Choroid plexus epithelial cell (primary cell): Measurements from ENCODE around the gene TSPAN5.
A peak's percentile ranks its signal among the peaks of the same experiment; 100 is the strongest.
"Not testable (repeated sequence)": the region's sequence is repeated elsewhere in the genome, so short reads cannot be mapped to it uniquely, and the experiment has no call there.

Experiments
- DNase-seq: peaks from one replicate; pipeline ENCODE4 v3.0.0-alpha.2; 2010; ENCODE audit warnings: low read depth
- H3K4me3 ChIP-seq: 2 replicates; pipeline ENCODE4 v1.5.1; 2011; ENCODE audit warnings: low read depth, mild to moderate bottlenecking, control low read depth, low read length, moderate library complexity
- TF ChIP-seq, protein P1 (sequence below): conservative IDR thresholded peaks from 2 replicates; pipeline ENCODE4 v1.5.1; 2011; ENCODE audit warnings: low read depth, mild to moderate bottlenecking, control low read depth, inconsistent platforms, low read length, moderate library complexity

The TSPAN5 gene

GRCh38 chr4:98658287-98659105 lies at the start of gene TSPAN5:
TSPAN5 (minus strand) TSS chr4:98658611.
- TF ChIP-seq, protein P1, sequence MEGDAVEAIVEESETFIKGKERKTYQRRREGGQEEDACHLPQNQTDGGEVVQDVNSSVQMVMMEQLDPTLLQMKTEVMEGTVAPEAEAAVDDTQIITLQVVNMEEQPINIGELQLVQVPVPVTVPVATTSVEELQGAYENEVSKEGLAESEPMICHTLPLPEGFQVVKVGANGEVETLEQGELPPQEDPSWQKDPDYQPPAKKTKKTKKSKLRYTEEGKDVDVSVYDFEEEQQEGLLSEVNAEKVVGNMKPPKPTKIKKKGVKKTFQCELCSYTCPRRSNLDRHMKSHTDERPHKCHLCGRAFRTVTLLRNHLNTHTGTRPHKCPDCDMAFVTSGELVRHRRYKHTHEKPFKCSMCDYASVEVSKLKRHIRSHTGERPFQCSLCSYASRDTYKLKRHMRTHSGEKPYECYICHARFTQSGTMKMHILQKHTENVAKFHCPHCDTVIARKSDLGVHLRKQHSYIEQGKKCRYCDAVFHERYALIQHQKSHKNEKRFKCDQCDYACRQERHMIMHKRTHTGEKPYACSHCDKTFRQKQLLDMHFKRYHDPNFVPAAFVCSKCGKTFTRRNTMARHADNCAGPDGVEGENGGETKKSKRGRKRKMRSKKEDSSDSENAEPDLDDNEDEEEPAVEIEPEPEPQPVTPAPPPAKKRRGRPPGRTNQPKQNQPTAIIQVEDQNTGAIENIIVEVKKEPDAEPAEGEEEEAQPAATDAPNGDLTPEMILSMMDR = no peak
- peak; percentile 77 for DNase-seq
- H3K4me3 ChIP-seq = peak within 1 kb of the TSS; percentile 85

GRCh38 chr4:98706935-98707334 lies 48.5 kb upstream of the TSPAN5 start:
- H3K4me3 ChIP-seq = no peak overlapping the region
- TF ChIP-seq, protein P1 = no peak
- no peak for DNase-seq

DNA sequence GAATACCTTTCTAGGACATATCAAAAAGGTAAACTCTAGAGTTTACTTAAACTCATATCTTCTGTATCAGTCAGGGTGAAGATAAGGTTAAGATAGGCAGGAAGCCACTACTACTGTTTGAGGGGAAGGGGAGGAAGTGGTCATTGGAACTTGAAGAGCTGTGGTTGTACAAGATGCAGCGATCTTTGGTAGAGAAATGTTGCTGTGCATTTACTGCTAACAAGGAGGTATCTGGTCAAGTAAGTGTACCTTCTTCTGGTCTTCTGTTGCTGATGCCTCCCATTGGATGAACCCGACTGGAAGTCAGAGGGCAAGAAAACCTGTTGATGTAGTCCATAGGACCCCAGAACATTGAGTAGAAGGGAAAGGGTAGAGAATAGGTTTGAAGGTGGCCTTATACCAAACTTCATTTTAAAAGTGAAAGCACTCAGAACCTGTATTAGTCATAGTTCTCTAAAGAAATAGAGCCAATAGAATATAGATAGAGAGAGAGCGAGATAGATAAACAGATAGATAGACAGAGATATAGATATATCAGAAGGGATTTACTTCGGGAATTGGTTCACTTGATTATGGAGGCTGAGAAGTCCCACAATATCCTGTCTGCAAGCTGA lies 47.9 kb upstream of the TSPAN5 start:
- H3K4me3 ChIP-seq = no peak overlapping the region
- no peak for DNase-seq
- TF ChIP-seq, protein P1 = no peak

DNA sequence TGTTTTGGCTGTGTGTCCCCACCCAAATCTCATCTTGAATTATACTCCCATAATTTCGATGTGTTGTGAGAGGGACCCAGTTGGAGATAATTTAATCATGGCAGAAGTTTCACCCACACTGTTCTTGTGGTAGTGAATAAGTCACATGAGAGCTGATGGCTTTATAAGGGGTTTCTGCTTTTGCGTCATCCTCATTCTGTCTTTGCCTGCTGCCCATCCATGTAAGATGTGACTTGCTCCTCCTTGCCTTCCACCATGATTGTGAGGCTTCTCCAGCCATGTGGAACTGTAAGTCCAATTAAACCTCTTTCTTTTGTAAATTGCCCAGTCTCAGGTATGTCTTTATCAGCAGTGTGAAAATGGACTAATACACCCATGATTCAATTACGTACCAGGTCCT lies 47.2 kb upstream of the TSPAN5 start:
- DNase-seq, H3K4me3 ChIP-seq: not testable (repeated sequence)

- no peak for DNase-seq
- H3K4me3 ChIP-seq = no peak overlapping the region
- TF ChIP-seq, protein P1 = no peak
These were observed 42.2 kb upstream of the TSPAN5 start for GRCh38 chr4:98700656-98701055.

DNA sequence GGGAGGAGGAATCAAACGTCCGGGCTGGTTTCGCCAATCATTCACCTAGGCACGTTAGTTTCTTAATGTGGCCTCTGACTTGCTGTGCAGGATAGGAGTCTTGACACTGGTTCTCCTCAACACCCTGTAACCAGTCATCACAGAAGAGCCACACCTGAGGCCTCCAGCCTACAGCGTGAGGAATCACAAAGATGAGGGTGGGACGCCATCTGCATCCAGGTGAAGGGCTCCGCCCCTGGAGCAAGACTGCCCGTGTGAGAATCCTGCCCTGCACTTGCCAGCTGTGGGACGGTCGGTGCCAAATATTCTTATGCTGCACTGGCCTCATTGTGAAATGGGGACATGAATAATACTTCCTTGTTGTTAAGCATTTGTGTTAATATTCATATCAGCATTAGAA lies 35.7 kb upstream of the TSPAN5 start:
- no peak for DNase-seq
- TF ChIP-seq, protein P1 = no peak

GRCh38 chr4:98692411-98692810 lies 34.0 kb upstream of the TSPAN5 start:
- no peak overlapping the region for H3K4me3 ChIP-seq
- TF ChIP-seq, protein P1 = no peak
- DNase-seq = no peak

More for the DNA sequence above, 35.7 kb upstream of the TSPAN5 start:
- no peak overlapping the region for H3K4me3 ChIP-seq
